ENCODE data around the gene PPP1R3C. TPM values are rescaled to one million over a fixed set of nuclear protein-coding genes. Genes with fewer than 3 reads are reported as not detected.

PPP1R3C gene
- total RNA-seq, 2 donors from 2014 or later = 89.1 to 241 TPM

DNA sequence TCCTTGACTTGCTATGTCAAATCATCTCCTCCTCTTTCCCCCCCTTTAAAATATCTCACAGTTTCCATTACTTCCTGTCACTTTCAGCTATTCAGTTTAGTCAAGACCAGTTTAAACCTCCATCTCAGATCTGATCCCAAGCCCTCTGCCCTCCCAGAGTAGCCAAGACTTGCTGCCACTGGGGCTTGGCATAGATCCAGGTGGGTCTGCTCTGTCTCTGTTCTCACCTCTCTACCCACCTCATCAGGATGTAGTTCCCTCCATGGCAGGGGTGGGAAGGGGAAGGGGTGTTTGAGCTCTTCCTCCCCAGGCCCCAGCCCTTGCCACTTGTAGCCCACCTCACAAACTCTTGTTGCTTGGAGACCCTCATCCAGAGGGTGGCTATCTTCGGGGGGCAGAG, 22.0 kb downstream of the PPP1R3C start:
- peaks cover 26 to 64% of the 10 kb centered on the region in 2 donors for H3K4me1 ChIP-seq (ENCODE audit: control insufficient read depth in 1 of 2, low read depth in 2 of 2)
- H3K4me3 ChIP-seq = no peak overlapping the region
- ATAC-seq (ENCODE audit: insufficient number of reproducible peaks, low FRiP score, low read depth) = no peak

DNA sequence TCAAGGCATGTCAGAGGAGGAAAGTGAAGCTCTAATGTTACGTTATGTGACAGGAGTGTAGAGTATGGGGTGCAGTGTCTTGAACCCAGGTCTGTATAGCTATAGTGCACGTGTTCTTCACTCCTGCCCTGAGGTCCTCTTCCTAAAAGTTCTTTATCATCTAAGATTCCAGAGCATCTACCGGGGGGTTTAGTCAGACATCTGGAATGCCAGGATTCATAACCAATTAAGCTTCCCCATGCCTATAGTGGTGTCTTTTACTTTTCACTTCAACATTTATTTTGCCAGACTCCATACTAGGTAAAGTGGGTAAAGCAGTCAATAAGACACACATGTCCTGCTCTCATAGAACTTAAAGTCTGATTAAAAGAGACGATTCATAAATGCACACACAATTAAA, 22.4 kb downstream of the PPP1R3C start:
- Histone ChIP-seq H3K27ac (peak overlapping the region; percentile 13 to 74), H3K27me3 (replicated peaks; ENCODE audit: insufficient read depth) (no peaks in the 10 kb centered on the region), H3K36me3 (no peaks in the 10 kb centered on the region), H3K9me3 (no peaks in the 10 kb centered on the region), H3K4me1 (ENCODE audit: control insufficient read depth in 1 of 2, low read depth in 2 of 2) (peaks cover 26 to 69% of the 10 kb centered on the region in 2 donors), H3K4me3 (no peak overlapping the region)
- DNase-seq (ENCODE audit: low spot score) (no peak), ATAC-seq (ENCODE audit: insufficient number of reproducible peaks, low FRiP score, low read depth) (no peak)
- TF ChIP-seq, protein P1, sequence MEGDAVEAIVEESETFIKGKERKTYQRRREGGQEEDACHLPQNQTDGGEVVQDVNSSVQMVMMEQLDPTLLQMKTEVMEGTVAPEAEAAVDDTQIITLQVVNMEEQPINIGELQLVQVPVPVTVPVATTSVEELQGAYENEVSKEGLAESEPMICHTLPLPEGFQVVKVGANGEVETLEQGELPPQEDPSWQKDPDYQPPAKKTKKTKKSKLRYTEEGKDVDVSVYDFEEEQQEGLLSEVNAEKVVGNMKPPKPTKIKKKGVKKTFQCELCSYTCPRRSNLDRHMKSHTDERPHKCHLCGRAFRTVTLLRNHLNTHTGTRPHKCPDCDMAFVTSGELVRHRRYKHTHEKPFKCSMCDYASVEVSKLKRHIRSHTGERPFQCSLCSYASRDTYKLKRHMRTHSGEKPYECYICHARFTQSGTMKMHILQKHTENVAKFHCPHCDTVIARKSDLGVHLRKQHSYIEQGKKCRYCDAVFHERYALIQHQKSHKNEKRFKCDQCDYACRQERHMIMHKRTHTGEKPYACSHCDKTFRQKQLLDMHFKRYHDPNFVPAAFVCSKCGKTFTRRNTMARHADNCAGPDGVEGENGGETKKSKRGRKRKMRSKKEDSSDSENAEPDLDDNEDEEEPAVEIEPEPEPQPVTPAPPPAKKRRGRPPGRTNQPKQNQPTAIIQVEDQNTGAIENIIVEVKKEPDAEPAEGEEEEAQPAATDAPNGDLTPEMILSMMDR (IDR thresholded peaks at IDR 0.05) = no peak

More for the DNA sequence above, 22.0 kb downstream of the PPP1R3C start:
- H3K36me3 ChIP-seq = no peaks in the 10 kb centered on the region
- TF ChIP-seq, protein P1 (IDR thresholded peaks at IDR 0.05) = no peak
- H3K27me3 ChIP-seq (replicated peaks; ENCODE audit: insufficient read depth) = no peaks in the 10 kb centered on the region
- no peaks in the 10 kb centered on the region for H3K9me3 ChIP-seq
- H3K27ac ChIP-seq = peak overlapping the region; percentile 49 to 74
- DNase-seq (ENCODE audit: low spot score) = no peak

DNA sequence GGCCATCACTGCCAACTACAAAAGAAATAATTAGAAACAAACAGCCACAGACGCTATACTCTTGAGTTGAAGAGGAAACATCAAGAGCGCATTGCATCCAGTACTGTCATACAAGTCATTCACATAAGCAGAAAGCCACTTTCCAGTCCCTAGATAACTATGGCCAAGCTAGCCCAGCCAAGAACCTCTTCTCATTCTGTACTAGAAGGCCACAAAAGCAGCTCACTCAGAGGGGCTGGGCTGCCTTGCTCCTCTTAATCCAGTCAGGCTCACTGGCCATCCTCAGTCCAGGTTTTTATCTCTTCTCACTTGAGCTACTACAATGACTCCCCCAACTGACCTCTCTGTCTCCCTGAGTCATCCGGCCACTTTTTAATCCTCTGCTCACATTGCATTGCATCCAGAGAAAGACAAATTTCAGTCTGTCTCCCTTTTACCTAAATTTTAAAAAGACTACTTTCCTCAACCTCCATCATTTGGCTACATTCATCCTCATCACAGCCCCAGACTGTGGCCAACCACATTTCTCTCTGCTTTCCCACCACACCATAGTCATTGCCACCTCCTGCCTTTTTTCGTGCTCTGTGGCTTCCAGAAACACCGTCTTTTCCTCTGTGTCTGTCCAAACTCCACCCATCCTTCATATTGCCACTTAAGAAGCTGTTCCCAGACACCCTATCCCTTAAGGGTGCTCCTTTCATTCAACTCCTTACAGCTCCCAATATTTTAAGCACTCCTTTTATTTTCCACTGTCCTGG, 25.0 kb downstream of the PPP1R3C start:
- no peaks in the 10 kb centered on the region for H3K36me3 ChIP-seq
- ATAC-seq (ENCODE audit: insufficient number of reproducible peaks, low FRiP score, low read depth) (no peak), DNase-seq (ENCODE audit: low spot score) (no peak)
- H3K9me3 ChIP-seq = no peaks in the 10 kb centered on the region
- TF ChIP-seq, protein P1 (IDR thresholded peaks at IDR 0.05) = no peak
- peak overlapping the region; percentile 55 for H3K4me3 ChIP-seq
- H3K27me3 ChIP-seq (replicated peaks; ENCODE audit: insufficient read depth) = no peaks in the 10 kb centered on the region
- peaks cover 24 to 78% of the 10 kb centered on the region in 2 donors for H3K4me1 ChIP-seq (ENCODE audit: control insufficient read depth in 1 of 2, low read depth in 2 of 2)
- H3K27ac ChIP-seq = peak overlapping the region; percentile 87 to 89

DNA sequence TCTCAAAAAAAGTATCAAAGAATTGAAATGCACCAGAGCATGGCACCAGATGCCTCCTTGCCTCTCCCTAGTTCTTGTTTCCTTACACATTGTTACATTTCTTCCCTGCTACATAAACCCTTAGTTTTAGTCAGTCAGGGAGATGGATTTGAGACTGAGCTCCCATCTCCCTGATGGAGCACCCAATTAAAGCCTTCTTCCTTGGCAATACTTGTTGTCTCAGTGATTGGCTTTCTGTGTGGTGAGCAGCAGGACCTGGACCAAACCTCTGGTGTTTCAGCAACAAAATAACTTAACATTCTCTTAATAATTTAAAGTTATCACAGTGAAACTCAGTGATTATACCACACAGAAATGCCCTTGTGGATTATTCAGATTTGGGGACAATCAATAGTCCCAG, 26.9 kb downstream of the PPP1R3C start:
- H3K9me3 ChIP-seq = no peaks in the 10 kb centered on the region
- peaks cover 22 to 89% of the 10 kb centered on the region in 2 donors for H3K4me1 ChIP-seq (ENCODE audit: control insufficient read depth in 1 of 2, low read depth in 2 of 2)
- no peak for DNase-seq (ENCODE audit: low spot score)
- no peaks in the 10 kb centered on the region for H3K36me3 ChIP-seq
- TF ChIP-seq, protein P1 (IDR thresholded peaks at IDR 0.05) = no peak
- no peak overlapping the region for H3K4me3 ChIP-seq
- H3K27ac ChIP-seq = peak overlapping the region; percentile 67 to 82
- H3K27me3 ChIP-seq (replicated peaks; ENCODE audit: insufficient read depth) = no peaks in the 10 kb centered on the region
- no peak for ATAC-seq (ENCODE audit: insufficient number of reproducible peaks, low FRiP score, low read depth)

DNA sequence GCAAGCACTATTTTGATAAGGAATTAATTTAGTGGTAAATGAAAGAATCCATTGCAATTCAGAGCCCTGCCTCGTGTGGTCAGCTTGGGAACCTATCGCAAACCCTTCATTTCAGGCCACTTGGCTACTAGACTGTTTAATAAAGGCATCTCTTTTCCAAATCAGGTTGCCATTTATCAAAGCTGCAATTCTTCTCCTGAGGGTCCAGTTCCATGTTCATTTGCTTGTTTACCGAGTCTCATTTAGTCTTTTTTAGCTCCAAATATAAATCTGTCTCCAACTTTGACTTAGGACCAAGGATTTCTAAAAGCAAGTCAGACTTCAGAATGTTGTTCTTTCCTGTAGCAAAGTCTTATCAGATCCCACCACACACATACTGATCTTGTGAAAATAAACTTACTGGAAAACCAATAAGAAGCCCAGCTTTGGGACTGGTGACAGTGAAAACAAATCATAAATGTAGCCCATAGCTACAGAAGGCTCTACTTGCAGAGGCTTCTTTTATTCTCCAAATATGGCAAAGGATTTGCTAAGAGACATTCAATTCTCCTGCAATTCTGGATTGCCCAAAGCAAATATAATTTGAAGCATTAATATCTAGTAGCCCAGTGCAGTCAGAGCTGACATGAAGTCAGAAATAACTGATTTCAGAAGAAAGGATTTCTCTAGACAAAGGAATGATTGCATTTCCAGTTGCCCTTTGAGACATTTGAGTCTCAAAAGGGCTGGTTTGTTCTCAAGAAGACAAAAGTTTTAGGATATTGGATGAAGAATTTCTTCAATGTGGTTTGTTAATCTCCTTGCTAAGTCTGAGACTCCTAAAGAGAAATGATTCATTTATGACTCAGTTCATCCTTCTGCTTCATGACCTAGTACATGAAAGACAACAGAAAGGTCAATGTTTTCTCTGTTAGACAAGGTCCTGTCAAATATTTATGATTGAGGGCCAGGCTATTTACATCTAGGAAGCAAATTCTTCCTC, 28.0 kb downstream of the PPP1R3C start:
- H3K27ac ChIP-seq = peak overlapping the region; percentile 67 to 82
- peaks cover 17 to 80% of the 10 kb centered on the region in 2 donors for H3K4me1 ChIP-seq (ENCODE audit: control insufficient read depth in 1 of 2, low read depth in 2 of 2)
- DNase-seq (ENCODE audit: low spot score) (no peak), ATAC-seq (ENCODE audit: insufficient number of reproducible peaks, low FRiP score, low read depth) (peak; percentile 31)
- peak overlapping the region; percentile 6 for H3K4me3 ChIP-seq
- no peaks in the 10 kb centered on the region for H3K27me3 ChIP-seq (replicated peaks; ENCODE audit: insufficient read depth)
- TF ChIP-seq, protein P1 (IDR thresholded peaks at IDR 0.05) = peak; percentile 37
- H3K36me3 ChIP-seq = no peaks in the 10 kb centered on the region
- H3K9me3 ChIP-seq = no peaks in the 10 kb centered on the region

Data from thoracic aorta (tissue), 2 donors.